ENCODE data around the gene SH3BP5.
"Not testable (repeated sequence)": the region's sequence is repeated elsewhere in the genome, so short reads cannot be mapped to it uniquely, and the experiment has no call there.

The SH3BP5 gene, protein sequence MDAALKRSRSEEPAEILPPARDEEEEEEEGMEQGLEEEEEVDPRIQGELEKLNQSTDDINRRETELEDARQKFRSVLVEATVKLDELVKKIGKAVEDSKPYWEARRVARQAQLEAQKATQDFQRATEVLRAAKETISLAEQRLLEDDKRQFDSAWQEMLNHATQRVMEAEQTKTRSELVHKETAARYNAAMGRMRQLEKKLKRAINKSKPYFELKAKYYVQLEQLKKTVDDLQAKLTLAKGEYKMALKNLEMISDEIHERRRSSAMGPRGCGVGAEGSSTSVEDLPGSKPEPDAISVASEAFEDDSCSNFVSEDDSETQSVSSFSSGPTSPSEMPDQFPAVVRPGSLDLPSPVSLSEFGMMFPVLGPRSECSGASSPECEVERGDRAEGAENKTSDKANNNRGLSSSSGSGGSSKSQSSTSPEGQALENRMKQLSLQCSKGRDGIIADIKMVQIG

DNA sequence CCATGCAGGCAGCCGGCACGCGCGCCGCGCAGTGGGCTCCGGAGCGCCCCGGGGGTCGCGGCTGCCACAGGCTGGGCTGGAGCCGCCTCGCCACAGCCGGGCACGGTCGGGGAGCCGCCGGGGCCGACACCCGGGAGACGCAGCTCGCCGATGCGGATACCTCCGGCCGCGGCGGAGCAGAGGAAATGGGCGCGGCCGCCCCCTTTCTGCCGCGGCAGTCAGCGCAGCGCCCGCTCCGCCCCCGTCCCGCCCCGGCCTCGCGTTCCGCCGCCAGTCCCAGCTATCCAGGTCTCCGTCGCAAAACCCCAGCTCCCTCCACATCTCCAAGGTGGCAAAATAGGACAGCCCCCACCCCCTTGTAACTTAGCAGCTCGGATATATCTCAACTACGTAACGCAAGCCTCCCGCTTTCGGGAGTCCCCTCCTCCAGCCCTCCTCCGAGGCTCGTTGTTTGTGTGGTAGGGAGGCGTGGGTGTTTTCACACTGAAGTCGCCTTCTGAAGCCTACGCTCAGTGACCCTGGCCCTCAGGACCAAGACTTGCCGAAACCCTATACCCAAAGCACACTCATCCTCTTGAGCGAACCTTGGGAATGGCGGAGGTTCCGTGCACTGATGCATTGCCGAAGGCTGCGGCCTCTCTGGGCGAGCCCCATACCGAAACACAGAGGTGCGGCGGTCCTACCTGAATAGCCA is at the start of gene SH3BP5:
Gene SH3BP5, minus strand, starts transcription at position 182 of the 694 bp plus-strand sequence. Its CDS starts 178 bp downstream, at position 4.
- DNase-seq, result peak; percentile 80

DNA sequence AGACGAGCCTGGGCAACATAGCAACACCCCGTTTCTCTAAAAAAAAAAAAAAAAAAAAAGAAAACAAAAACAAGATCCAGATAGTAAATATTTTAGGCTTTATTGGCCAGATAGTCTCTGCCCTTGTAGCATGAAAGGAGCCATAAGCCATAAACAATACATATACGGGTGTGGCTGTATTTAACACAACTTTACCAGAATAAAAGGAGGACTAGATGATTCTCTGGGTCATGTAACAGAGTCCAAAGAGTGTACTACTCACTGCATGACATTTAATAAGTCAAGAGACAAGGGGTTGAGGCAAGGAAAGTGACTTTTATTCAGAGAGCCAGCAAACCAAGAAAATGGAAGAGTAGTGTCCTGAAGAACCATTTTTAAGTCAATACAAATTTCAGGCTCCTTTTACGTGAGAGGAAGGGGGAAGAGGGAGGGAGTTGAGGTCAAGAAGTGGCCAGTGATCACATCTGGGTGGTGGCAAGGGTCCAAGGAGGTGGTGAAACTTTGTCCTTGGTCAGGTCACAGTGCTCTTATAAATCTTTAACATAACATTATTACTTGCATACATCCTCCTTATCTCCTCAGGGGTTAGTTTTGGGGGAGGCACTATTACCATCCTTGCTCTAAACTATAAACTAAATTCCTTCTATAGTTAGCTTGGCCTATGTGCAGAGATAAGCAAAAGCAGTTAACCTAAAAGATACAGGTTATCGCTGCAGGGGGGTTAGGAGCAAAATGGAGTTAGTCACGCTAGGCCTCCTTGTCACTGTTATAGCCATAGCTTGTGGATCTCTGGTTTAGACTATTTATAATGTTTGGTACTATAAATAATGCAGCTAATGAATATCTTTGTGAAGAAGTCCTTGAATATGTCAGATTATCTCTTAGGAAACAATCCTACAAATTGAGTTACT is 48.8 kb upstream of the SH3BP5 start:
- DNase-seq, result no peak

DNA sequence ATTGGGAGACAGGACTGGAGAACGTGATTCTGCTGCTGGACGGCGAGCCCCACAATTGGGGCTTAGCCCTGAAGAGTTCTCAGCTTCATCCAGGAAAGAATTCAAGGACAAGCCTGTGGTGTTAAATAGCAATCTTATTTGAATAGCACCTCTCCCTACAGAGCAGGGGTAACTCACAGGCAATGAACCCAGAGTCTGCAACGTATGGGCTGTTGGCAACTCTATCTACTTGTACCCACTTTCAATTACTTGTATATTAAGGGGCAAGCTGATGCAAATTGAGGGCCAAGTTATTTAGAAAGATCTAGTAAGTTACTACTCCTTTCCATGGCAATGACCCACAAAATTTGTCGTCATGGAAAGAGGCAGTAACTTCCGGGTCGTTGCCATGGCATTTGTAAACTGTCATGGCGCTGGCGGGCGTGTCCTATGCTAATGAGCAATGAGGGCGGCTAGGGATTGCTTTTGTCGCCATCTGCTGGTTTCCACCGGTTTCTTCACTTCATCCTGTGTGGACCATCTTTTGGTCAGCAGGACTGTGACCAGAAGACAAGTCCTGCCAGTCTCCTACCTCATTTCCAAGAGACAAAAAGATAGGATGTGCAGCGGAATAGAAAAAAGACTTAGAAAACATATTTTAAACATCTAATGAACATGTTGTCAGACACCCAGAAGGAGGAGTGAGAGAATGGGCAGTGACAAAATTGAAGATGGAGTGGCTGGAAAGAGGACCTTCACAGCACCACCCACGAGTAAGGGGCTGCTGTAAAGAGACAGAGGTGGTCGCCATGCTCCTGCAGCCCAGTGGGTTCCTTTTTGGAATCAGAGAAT is 45.8 kb upstream of the SH3BP5 start:
- DNase-seq, result peak; percentile 93

DNA sequence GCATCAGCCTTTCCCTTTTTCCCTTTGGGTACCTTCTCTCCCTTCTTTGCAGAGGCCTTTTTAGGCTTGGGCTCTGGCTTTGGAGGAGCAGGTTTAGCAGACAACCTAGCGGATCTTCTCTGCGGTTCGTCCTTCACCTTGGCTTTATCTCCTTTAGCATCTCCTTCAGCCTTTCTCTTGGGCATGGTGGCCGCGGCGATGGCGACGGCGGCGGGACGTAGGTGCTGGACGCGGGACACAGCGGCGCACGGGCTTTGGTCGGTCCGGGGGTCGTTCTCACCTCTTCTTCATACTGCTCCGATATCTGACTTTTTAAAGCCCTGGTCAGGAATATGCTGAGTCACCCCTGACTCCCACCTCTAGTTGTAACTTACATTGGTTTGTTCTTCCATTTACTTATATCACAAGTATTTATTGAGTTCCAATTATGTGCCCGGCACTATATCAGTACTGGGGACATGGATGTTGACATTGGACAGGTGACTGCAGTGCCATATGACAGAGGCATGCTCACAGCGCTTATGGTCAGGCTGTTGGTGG is 43.1 kb upstream of the SH3BP5 start:
- DNase-seq, result no peak

DNA sequence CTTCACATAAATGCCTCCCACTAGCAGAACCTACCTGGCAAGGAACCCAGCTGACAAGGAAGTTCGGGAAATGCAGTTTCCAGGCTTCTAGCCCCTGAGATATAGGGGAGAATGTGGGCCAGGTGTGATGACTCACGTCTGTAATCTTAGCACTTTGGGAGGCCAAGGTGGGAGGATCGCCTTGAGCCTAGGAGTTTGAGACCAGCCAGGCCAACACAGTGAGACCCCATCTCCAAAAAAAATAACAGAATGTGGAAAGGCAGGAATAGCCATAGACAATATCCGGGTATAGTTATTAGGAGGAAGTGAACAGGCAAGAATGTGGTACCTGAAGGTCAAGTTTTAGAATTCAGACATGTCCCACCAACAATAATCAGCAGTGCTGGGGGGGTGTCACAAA is 40.5 kb upstream of the SH3BP5 start:
- DNase-seq, result no peak

DNA sequence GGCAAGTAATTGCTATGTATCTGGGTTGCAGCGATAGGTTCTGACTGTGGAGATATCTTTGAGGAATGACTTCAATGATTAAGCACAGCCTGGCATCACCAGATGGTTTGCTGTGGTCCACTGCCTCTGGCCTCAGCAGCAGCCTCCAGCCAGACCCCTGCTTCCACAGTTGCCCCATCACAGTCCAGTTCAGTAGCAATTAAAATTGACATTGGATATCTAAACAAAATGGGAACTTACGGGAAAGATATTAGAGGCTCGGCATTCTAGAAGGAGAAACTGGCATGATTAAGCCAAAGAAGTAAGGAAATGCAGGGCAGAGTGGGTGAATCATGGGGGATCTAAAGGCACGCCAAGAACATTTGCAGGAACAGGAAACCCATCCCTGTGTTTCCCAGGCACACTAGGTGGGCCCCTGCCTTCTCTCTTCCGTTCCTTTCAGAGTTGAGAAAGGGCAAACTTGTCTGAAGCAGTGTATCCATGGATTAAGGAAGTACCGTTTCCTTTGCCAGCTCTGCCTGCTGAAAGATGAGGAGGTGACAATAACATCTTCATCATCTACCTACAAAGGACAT is 36.3 kb upstream of the SH3BP5 start:
- DNase-seq, result no peak

DNA sequence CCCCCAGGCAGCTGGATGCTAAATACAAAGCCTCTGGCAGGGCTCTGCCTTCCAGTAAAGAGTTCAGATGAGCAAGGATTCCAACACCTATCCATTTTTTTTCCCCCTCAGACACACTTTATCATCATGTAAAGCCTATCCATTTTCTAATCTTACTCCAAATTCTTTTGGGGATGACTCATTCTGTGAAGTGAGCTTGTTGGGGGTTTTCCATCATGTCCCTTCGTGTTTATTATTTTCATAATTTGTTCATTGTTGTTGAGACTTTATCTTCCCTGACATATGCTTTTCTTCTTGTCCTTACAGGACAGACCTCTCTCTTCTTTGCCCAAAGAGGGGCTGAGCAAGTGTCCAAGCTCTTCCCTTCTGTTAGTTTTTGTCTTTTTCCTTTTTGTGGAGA is 34.7 kb upstream of the SH3BP5 start:
- DNase-seq, result no peak

DNA sequence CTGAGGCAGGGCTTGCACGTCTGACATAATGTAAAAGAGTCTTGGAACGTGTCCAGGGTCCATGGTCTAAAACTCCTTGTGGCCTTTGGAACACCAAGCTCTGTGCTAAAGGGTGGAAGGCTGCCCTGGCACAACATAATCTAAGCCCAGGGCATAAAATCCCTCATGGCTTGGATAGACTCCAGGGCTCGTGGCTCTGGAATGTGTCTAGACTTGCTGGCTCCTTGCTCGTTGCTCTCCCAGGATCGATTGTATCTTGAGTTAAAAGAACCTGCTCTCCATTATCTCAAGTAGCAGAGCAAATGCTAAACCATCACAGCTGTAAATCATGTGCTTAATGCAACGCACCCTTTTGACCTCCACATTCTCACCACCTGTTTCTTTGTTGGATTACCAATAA is 31.7 kb upstream of the SH3BP5 start:
- not testable (repeated sequence) for DNase-seq

DNA sequence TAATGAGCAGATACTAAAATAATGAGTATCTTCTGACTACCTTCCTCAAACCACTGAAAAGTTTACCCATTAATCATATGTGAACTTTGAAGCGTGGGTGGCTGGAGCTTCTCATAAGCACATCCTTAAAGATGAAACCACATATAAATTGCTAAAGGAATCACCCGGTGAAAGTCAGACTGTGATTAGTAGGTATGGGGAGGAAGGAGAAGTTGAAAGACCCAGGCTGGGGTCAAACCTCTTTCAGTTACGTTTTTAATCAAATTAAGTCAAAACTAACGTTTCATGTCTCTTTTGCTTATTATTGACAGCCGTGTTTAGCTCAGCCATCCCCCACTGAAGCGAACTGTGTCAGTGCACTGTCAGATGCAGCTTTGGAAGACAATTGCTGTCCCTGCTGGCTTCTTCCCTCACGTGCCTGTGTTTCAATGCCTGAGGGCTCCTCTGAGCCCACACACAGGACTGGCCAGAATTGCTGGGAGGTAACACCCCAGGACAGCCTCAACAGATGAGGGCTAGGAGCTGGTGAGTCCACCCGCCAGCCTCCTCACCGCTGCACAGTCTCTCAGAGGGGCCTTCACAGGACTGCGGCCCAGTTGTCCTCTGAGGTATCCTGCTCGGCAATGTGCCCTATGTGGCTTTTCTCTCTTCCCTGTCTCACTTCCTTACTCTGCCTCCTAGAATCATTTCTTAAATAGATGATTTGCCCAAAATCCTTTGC is 29.3 kb upstream of the SH3BP5 start:
- DNase-seq, result peak; percentile 29

DNA sequence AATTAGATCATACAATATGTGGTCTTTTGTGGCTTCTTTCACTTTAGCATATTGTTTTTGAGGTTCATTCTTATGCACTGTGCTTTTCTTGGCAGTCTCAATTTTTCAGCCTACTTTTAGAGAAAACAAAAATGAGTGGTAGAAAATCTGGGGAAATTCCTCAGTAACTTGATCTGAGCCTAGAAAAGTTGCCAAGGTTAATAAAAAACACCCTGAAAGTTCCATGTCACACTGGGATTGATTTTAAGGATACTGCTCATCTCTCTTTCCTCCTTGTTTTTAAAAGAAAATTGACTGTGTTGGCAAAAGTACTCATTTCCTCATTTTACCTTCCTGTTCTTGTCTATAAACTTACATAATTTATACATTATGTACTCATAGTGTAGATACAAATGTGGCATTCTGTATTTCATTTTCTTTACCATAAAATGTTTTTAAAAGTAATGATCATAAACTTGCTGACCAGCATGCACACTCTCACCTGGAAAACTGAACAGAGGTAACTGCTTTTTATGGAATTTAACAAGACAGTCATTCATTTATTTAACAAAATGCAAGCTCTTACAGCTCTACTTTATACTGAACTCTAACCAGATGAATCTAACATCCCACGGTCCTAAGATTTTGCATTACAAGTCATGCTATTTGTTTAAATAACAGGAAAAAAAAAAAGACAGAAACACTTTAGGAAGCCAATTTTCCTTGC is 28.6 kb upstream of the SH3BP5 start:
- no peak for DNase-seq

DNA sequence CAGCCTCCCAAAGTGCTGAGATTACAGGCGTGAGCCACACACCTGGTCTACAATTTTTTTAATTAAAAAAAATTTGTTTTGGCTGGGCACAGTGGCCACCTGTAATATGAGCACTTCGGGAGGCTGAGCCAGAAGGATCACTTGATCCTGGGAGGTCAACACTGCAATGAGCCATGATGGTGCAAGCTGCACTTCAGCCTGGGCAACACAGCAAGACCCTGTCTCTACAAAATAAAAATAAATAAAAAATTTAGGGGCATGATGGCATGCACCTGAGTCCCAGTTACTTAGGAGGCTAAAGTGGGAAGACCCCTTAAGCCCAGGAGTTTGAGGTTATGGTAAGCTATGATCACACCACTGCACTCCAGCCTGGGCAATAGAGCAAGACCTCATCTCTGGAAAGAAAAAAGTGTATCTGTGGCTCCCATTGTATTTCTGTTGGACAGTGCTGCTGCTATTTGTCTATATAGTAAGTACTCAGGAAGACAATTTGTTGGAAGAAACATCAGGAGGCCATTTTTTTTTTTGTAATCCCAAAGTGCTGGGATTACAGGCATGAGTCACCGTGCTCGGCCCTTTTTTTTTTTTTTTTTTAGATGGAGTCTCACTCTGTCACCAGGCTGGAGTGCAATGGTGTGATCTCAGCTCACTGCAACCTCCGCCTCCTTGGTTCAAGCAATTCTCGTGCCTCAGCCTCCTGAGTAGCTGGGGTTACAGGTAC is 27.5 kb upstream of the SH3BP5 start:
- no peak for DNase-seq

DNA sequence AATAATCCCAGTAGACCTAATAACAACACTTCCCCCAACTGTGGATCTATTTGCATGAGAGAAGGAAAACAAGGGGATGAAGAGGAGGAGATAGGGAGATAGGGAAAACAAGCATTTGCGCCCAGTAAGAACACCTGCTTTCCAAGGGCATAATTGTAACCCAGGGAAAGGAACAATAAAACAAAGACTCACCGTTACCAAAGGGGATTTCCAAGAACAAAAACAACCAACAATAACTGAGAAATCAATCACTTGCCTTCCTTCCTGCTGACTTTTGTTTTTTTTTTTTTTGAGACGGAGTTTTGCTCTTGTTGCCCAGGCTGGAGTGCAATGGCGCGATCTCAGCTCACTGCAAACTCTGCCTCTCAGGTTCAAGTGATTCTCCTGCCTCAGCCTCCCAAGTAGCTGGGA is 24.3 kb upstream of the SH3BP5 start:
- DNase-seq, result not testable (repeated sequence)

DNA sequence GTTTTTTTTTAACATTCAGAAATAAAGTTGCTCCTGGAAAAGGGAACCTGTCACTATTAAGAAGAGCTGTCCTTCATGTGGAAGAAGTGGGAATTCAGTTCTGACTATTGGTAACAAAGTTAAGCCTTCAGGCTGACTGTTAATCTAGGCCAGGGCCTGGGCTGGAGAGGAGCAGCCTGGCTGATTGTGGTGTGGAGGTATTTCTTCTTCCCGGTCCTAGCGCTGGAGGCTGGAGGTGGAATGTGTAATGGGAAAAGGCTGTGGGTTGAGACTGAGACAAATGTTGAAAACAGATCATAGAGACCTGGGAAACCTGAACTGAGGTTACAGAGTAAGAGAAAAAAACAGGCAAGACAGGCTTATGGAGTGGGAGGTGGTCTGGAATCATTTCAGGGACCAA is 23.8 kb upstream of the SH3BP5 start:
- no peak for DNase-seq

DNA sequence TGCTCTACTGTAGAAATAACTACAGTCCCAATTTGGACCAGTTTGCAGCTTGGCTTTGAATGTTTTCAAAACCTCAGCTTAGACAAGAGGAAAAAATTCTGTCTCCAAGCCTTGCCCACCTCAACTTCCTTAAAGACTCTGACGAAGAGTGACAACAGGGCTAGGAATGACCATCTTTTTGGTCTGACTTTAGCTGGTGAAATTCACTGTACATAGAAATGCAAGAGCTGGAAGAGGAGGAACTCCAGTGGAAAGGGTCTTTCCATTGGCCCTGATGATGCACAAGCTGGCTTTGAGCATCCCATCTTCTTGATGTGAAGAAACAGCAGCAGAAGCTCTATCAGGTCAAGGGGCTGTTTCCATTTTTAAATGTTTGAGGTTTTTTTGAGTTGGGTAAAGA is 22.7 kb upstream of the SH3BP5 start:
- no peak for DNase-seq

DNA sequence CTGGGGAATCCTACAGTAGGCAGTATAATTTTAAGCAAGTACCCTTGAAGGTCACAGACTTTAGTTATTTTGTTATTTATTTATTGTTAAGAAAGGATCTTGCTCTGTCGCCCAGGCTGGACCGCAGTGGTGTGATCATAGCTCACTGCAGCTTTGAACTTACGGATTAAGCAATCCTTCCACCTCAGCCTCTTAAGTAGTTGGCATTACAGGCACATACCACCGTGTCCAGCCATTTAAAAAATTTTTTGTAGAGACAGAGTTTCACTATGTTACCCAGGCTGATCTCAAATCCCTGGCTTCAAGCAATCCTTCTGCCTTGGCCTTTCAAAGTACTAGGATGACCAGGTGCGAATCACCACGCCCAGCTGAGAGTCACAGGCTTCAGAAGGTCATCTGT is 22.1 kb upstream of the SH3BP5 start:
- DNase-seq, result no peak

DNA sequence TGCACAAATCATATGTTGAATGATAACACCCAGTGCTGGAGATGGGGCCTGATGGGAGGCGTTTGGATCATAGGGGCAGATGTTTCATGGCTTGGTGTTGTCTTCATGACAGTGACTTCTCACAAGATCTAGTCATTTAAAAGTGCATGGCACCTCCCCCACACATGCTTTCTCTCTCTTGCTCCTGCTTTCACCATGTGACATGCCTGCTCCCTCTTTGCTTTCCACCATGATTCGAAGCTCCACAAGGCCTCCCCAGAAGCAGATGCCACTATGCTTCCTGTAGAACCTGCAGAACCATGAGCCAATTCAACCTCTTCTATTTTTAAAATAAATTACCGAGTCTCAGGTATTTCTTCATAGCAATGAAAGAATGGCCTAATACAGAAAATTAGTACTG is 17.8 kb upstream of the SH3BP5 start:
- DNase-seq, result no peak

DNA sequence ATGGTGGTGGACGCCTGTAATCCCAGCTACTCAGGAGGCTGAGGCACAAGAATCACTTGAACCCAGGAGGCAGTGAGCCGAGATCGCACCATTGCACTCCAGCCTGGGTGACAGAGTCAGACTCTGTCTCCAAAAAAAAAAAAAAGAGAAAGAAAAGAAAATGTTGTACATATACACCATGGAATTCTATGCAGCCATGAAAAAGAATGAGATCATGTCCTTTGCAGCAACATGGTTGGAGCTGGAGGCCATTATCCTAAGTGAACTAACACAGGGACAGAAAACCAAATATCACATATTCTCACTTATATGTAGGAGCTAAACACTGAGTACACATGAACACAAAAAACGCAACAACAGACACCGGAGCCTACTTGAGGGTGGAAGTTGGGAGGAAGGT is 17.1 kb upstream of the SH3BP5 start:
- not testable (repeated sequence) for DNase-seq

DNA sequence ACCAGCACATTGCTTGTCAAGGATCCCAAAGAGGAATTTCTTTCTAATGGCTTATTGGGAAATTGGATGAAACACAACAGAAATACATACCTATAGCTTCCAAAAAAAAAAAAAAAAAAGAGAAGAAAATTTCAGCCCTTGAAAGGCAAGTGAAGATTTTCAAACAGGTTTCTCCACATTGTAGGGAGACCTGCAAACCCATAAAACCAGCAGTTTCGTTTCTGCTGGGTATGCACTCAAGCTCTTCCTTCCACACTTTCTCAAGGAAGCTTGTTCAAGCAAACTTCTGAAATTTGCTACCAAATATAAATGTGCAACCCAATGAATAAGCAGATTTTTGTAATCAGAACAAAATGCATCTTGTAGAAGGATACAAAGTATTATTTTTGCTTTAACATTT is 15.9 kb upstream of the SH3BP5 start:
- DNase-seq, result no peak

DNA sequence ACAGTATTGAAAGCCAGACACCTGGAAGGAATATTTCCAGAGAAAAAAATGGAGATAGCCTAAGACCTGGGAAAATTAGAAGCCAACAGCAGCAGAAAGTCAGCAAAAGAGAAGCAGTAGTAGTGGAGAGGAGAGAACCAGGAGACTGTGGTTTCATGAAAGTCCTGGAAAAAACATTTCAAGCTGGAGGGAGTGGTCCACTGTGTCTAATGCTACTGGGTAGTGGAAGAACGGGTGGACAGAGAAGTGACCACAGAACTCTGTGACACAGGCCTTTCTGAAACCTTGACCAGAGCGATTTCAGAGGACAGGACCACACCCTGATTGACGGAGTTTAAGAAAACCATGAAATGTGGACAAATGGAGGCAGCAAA is 15.3 kb upstream of the SH3BP5 start:
- DNase-seq, result no peak
